Renal pelvis (tissue), 4 donors: ENCODE results near the gene CHID1. TPM values are rescaled to one million over a fixed set of nuclear protein-coding genes. Genes with fewer than 3 reads are reported as not detected.
A peak's percentile ranks its signal among the peaks of the same experiment; 100 is the strongest.

Experiments
- DNase-seq: peaks from one replicate; pipeline ENCODE4 v3.0.0-alpha.2; 2013
- polyA plus RNA-seq, 3 donors: library from polyadenylated mRNA; unstranded; fragments of 120-200 nt; gene quantifications; one replicate each; pipeline ENCODE4 v1.2.1, GENCODE V29; 2013; ENCODE audit not compliant: insufficient read length in 3 of 3

The CHID1 gene
- polyA plus RNA-seq, 3 donors: 113 to 125 (median 114) TPM

DNA sequence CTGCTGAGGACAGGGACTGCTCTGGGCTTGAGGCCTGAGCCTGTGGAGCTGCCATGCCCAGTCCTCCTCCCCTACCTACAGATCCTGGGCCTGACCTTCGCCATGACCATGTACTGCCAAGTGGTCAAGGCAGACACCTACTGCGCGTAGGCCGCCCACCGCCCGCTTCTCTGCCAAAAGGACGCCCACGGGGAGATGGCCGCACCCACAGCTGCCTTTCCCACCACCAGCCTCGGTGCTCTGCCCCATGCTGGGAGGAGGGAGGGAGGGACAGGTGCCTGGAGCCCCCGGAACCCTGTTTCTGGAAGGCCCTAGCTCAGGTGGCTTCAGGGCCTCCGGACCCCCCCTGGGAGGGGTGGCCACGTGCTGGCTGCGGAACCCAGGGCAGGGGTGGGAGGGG lies 44.1 kb downstream of the CHID1 start:
- no peak for DNase-seq

- DNase-seq: no peak
These were observed 44.9 kb downstream of the CHID1 start for GRCh38 chr11:865462-866430.

GRCh38 chr11:864898-865297 lies 45.7 kb downstream of the CHID1 start:
- no peak for DNase-seq

DNA sequence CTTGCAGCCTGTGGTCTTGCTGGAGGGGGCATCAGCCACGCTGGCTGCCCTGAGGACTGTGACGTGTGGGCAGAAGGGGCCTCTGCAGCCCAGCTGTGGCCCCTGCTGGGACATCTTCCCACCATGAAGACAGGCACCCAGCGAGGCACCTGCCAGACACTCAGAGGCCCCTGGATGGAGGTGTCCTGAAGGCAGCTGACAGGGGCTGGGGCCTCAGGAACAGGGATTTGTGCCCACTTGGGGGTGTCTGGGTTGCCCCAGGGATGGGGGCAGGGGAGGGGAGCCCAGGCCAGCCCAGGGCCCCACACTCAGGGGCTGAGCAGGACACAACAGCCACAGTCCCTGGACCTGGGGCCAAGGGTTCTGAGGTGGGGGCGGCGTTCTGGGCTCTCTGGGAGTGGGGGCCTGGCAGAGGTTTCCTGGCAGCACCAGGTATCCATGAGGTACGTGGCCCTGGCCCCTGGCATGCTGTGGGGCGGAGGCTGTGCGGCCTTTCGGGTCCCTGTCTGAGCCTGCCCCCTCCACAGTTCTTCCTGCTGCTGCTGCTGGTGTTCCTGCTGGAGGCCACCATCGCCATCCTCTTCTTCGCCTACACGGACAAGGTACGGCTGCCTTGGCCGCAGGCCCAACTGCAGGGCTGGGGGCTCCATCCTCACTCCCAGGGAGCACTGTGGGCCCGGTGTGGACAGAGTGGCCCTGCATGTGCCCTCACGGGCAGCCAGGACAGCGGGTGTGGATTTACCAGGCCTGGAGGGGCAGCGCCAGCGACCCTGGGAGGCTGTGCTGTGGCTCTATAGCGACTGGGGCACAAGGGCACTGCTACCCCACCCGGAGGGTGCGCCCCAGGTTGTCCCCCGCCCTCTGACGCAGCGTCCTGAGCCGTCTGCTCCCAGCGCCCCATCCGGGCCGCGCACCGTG lies 46.4 kb downstream of the CHID1 start:
- DNase-seq: no peak

GRCh38 chr11:863023-863909 lies 47.3 kb downstream of the CHID1 start:
- peak; percentile 55 for DNase-seq

- DNase-seq: no peak
These were observed 48.0 kb downstream of the CHID1 start for GRCh38 chr11:862696-863022.

GRCh38 chr11:862081-862661 lies 48.4 kb downstream of the CHID1 start:
- DNase-seq: no peak

GRCh38 chr11:861105-861479 lies 49.5 kb downstream of the CHID1 start:
- DNase-seq: no peak

GRCh38 chr11:860234-861104 lies 50.1 kb downstream of the CHID1 start:
- DNase-seq: no peak

GRCh38 chr11:859394-860131 lies 51.0 kb downstream of the CHID1 start:
- peak; percentile 69 for DNase-seq

DNA sequence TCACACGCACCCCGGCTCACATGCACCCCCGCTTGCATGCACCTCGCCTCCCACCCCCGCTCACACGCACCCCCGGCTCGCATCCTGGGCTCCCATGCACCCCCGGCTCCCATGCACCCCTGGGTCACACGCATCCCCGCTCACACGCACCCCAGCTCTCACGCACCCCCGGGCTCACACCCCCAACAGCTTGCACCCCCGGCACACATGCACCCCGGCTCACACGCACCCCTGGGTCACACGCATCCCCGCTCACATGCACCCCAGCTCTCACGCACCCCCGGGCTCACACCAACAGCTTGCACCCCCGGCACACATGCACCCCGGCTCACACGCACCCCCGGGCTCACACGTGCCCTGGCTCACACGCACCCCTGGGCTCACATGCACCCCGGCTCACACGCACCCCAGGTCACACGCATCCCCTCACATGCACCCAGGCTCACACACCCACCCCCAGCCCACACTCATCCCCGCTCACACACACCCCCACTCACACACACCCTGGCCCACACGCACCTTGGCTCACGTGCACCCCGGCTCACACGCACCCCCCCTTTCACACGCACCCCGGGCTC lies 51.8 kb downstream of the CHID1 start:
- DNase-seq: no peak

DNA sequence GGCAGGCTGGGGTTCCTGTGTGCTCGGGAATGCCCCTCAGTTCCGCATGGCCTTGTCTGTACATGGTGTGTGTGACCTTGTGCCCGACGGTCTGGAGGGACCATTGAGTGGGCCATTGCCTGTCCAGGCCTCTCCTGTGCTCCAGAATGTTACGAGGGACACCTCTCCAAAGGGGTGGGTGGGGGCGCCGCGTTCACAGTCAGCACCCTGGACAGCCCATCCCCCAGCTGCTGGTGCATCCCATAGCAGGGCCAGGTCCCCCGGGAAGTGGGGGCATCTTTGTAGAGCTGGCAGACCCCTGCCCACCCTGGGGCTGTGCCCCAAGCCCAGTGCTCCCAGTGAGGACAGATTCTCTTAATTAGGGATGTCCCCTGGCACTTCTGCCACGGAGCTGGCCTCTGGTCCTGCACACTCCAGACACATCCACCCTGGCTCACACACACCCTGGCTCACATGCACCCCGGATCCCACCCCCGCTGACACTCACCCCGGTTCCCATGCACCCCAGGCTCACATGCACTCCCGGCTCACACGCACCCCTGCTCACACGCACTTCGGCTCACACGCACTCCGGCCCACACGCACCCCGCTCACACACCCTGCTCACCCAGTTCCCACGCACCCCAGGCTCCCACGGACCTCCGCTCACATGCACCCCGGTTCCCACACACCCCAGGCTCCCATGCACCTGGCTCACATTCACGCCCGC lies 52.4 kb downstream of the CHID1 start:
- no peak for DNase-seq

DNA sequence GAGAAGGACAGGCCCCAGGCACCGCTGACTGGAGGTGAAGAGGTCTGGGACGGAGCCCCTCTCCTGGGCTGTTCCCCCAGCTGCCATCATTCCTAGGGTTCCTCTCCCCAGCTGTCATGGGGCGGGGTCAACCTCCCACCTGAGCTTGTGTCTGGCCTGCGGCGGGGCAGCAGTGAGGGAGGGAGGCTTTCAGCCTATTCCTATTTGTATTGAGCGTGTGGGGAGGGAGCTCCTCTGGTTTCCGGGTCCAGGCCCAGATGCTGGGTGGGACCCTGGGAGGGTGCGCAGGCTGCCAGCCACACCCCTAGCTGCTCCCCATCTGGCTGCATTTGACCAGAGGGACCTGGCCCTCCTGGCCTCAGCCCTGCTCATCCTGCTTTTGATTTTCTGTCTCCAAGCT lies 54.2 kb downstream of the CHID1 start:
- DNase-seq: no peak

DNA sequence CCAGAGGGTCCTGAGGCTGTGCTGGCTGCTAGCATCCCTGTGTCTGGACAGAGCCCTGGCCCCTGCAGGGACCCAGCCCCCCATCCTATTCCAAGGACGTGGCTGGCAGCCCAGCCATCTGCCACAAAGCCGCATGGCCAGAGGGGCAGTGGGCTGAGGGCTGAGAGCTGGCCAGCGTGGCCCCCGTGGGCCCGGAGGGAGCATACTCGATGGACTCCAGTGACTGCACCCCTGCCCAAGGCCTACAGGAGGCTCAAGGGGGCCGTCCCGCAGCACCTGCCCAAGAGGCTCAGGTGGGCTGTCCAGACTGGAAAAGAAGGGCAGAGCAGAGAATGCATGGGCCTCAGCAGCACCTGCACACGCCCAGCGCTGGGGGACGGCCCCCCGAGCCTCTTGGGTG lies 54.8 kb downstream of the CHID1 start:
- no peak for DNase-seq

DNA sequence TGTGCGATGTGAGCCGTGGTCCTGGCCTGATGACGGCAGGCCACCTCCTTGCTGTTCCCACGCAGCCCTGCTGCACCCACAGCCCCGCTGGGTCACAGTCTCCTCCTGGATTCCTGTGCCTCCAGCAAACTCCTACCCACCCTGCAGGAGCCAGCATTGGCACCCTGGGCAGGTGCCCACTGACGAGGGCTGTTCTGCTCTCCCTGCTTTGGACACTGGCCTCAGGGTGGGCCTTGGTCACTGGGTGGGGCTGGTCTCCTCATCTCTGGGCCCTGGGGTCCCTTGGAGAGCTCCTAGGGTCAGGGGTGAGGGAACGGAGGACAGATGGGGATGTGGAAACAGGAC lies 55.3 kb downstream of the CHID1 start:
- DNase-seq: no peak

DNA sequence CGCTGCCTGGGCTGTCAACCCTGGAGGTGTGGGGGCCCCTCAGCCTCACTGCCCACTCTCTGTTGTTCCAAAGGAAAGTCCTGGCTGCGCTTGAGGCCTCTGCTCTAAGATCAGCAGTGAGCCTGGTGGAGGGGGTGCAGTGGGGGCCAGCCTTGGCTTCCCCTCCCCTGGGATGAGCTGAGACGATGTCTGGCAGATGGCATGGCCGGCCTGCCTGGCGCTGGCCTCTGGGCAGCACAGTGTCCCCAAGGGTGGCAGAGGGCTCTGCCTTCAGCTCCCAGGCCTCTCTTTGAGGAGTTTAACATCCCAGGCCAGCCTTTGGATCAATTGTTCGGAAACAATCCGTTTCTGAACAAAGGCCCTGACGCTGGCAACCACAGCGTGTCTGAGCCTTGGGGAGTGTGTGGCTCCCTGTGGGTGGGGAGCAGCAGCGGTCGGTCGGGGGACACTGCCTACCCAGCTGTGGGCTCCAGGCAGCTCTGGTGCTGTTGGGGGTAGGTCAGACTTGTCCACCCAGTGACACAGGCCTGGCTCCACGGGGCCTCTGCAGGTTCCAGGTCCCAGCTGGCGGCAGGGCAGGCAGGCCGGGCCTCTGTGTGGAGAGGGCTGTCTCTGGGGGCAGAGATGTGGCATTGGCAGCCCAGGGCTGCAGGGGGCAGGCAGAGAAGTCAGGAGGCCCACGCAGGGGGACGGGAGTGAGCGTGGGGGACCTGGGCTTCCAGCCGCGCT lies 55.8 kb downstream of the CHID1 start:
- no peak for DNase-seq

GRCh38 chr11:853682-854448 lies 56.7 kb downstream of the CHID1 start:
- DNase-seq: no peak
